HG02588 (cell line): ENCODE data around the gene CSTPP1.
"Not testable (repeated sequence)": the region's sequence is repeated elsewhere in the genome, so short reads cannot be mapped to it uniquely, and the experiment has no call there.

Source experiments
- ATAC-seq: cut with Tn5 transposase; IDR thresholded peaks from one replicate; pipeline ENCODE4 v1.9.1; 2021; ENCODE audit warnings: mild to moderate bottlenecking, moderate library complexity; ENCODE audit not compliant: unreplicated experiment

CSTPP1 gene

DNA sequence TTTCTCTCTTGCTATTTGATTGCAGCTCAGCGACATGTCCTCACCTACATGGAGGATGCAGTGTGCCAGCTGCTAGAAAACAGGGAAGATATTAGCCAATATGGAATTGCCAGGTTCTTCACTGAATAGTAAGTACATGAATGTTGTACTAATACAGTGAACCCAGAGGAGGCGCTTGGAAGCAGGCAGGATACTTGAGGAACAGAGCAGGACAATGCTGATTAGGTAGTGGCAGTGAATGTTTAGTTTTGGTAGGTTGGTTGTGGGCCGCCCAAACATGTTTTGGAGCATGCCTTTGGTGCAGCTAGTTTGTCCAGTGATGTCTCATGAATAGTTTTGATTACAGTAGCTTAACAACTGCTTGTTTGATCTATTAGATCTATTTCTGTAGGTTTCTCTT is 50.6 kb downstream of the CSTPP1 start:
- no peak for ATAC-seq

GRCh38 chr11:46989810-46990487 is 53.4 kb downstream of the CSTPP1 start:
- not testable (repeated sequence) for ATAC-seq

DNA sequence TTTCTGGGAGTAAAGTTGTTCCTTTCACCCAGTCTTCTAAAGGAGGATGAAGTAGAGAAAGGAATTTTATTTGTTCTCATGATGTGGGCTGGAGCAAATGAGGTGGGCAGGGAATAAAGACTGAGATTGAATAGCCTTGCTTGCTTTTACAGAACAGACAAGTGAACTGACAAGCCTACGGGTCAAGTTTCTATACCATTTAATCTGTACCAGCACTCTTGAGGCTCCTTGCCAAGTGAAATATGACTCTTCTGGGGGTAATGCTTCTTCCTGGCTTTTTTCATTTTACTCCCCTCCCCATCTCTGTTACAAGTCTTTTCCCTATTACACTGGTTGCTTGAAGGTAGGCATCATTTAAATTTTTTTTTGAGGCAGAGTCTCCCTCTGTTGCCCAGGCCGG is 54.8 kb downstream of the CSTPP1 start:
- ATAC-seq, result no peak

- ATAC-seq, result not testable (repeated sequence)
These were observed 55.8 kb downstream of the CSTPP1 start for GRCh38 chr11:46992386-46992785.

- not testable (repeated sequence) for ATAC-seq
These were observed 61.2 kb downstream of the CSTPP1 start for GRCh38 chr11:46997796-46998195.

DNA sequence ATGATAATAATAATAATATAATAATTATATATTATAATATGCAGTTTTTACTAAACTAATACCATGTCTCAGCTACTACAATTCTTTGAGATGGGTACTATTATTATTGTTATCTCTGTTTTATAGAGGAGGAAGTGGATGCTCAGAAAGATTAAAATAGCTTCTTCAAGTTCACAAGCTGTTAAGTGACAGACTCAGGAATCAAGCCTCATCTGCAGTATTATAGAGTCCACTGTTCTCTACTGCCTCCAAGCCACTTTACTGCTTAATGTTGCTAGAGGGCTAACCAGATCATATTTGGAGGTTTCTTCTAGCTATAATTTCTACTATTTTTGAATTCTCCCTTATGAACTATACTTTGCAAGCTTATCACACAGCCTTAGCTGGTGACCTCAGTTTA is 62.7 kb downstream of the CSTPP1 start:
- ATAC-seq, result no peak

DNA sequence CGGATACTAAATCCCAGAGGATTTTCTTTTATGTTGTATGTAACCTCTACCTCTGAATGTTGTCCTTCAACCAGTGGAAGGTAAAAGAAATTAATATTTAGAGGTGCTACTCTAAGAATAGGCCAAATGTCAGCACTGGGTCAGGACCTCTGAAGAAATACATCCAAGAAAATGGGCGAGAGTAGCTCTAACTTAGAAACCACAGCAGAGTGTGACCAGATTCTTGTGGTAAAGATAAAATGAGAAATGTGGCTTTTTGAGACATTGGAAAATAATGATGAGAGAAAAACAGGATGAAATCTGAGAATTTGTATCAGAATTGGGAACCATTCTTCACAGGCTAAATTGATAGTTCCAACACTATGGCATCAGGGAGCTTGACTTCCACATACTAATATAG is 63.5 kb downstream of the CSTPP1 start:
- no peak for ATAC-seq

GRCh38 chr11:47001781-47002181 is 65.2 kb downstream of the CSTPP1 start:
- ATAC-seq, result no peak

- no peak for ATAC-seq
These were observed 65.8 kb downstream of the CSTPP1 start for GRCh38 chr11:47002390-47002789.

- no peak for ATAC-seq
These were observed 66.8 kb downstream of the CSTPP1 start for GRCh38 chr11:47003180-47003877.

DNA sequence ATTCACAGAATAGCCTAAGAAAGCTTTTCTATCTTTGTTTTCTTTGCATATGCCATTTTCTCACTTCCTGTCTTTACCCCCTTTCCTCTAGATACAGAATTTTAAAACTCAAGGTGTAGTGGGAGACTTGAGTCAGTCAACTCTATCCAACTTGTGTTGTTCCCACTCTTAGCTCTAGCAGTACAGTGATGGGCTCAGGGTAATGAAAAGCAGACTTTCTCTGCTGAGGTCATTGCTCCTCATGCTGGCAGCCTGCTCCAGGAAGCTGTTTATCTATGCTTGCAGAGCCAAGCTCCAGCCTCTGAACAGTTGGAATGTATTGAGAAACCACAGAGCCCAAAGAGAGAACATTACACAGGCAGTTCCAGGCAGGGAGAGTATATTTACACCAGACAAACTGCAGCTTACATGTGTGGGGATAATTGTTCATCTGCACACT is 68.1 kb downstream of the CSTPP1 start:
- no peak for ATAC-seq

DNA sequence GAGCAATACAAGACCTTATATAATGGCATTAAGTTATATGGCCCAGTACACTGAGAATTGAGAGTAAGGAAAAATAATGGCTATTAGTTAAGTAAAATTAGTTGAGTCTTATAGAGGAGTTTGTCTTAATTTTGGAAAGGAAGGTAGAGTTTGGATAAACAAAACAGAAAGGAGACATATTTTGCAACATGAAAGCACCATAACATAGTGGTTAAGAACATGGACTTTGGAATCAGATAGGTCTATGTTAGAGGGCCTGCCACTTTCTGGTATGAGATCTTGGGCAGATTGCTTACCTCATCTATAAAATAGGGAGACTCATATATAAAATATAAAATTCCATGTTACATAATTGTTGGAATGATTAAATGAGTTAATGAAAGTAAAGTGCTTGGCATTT is 68.9 kb downstream of the CSTPP1 start:
- ATAC-seq, result no peak

DNA sequence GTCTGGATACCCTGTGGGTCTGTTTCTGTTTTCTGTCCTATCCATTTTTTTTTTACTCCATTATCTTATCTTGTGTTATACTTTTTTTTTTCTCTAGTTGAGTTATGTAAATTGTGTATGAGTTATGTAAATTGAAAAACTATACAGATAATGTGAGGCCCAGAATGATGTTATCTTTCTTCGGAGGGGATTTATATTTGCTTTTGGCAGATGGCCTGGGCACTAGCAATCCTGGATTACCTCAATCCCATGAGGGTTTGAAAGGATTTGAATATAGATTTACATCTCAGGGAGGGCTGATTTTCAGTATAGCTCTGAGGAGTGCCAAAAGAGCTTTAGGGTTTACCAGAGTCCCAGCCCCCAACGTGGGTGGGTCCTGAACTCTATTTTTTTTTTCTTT is 71.0 kb downstream of the CSTPP1 start:
- ATAC-seq, result no peak

DNA sequence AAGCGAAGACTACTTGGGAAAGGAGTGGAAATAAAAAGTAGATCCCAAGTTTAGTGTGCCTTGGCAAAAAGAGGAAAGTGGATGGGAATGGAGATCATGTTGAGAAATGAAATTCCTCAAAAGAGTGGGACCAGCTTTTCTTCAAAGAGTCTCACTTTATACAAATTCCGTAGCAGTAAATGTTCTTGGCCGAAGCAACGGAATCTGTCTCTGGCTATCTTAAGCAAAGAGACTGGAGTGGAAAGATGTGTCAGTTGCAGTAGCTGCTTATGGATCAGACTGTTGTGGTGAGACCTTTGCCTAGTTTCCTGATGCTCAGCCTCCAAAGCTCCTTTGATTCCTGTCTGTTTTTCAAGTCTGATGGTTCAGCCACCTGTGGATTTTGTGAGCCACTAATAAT is 73.6 kb downstream of the CSTPP1 start:
- ATAC-seq, result no peak

- no peak for ATAC-seq
These were observed 77.5 kb downstream of the CSTPP1 start for GRCh38 chr11:47014097-47014496.

GRCh38 chr11:47018637-47019036 is 82.1 kb downstream of the CSTPP1 start:
- no peak for ATAC-seq

- no peak for ATAC-seq
These were observed 84.4 kb downstream of the CSTPP1 start for GRCh38 chr11:47020793-47021526.

- no peak for ATAC-seq
These were observed 84.9 kb downstream of the CSTPP1 start for GRCh38 chr11:47021527-47021818.

DNA sequence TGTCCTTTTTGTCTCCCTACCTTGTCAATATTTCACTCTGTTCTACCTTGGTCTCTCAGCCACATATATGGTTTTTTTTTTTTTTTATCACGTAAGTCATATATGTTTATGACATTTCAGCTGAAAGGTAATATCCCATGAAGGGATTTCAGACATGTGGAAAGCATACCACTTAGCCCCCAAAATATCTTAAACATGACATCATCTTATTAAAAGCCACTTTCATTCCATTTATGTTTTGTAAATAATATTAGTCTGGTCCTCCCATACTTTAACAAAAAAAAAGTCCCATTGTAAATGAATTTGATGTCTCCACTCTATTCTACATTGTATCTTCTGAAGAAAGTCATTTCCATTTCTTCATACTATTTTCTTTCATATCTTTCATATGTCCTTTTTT is 85.4 kb downstream of the CSTPP1 start:
- no peak for ATAC-seq

GRCh38 chr11:47028195-47029093 is 91.9 kb downstream of the CSTPP1 start:
- ATAC-seq, result no peak

DNA sequence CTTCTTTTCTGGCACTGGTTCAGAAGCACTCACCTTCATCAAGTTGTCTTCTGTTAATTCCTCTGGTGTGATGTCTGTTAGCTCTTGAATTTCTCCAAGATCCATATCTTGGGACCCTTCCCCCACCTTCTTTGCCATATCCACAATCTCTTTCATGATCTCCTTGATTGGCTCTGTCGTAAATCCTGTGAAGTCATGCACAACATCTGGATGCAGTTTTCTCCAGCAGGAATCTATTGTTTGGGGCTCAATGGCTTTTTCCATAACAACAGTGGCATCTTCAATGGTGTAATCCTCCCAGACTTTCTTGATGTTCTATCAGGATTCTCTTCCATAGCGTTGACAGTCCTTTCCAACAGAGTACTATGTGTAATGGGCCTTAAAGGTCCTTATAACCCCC is 96.9 kb downstream of the CSTPP1 start:
- no peak for ATAC-seq
